CD4-positive, alpha-beta T cell (primary cell): ENCODE results near the gene METTL4. TPM values are rescaled to one million over a fixed set of nuclear protein-coding genes. Genes with fewer than 3 reads are reported as not detected.

Experiments used
- ATAC-seq: fragments of 200-7000 bp; cut with Tn5 transposase; one replicate; pipeline ENCODE4 v1.10.0; 2022; ENCODE audit warnings: mild to moderate bottlenecking; ENCODE audit not compliant: poor library complexity
- CTCF ChIA-PET: fragments of 350-600 bp; sonication (Branson Sonifier 250); formaldehyde crosslinking; loops from one replicate; lab custom pipeline; 2021; ENCODE audit warnings: antibody characterized with exemption, inconsistent platforms; lab: Charles Lee
- POLR2A ChIA-PET: fragments of 350-600 bp; sonication (Branson Sonifier 250); formaldehyde crosslinking; loops from one replicate; lab custom pipeline; 2021; ENCODE audit warnings: antibody characterized with exemption, inconsistent platforms; lab: Charles Lee
- DNase-seq, 14 experiments: peaks; one replicate each; pipeline ENCODE4 v3.0.0-alpha.2; 2013 to 2020; ENCODE audit warnings: mixed read lengths in 2 of 14
- H3K27ac ChIP-seq, 2 donors: one replicate each; pipeline versions ENCODE4 v1.5.1 to v1.7.0; 2013; ENCODE audit warnings: low read length in 2 of 2, low read depth in 1 of 2, mild to moderate bottlenecking in 1 of 2
- H3K27me3 ChIP-seq, 2 experiments: 1 replicate in 1 of 2; 2 replicates in 1 of 2; pipeline versions ENCODE4 v1.6.1 to v1.7.0; 2013; ENCODE audit warnings: low read length in 2 of 2, control low read depth in 1 of 2, mild to moderate bottlenecking in 1 of 2, moderate library complexity in 1 of 2; ENCODE audit not compliant: insufficient read depth in 2 of 2, control insufficient read depth in 1 of 2
- H3K36me3 ChIP-seq: one replicate; pipeline ENCODE4 v1.6.1; 2013; ENCODE audit warnings: low read length, control low read depth; ENCODE audit not compliant: insufficient read depth
- H3K4me1 ChIP-seq: one replicate; pipeline ENCODE4 v1.6.1; 2013; ENCODE audit warnings: low read length, control low read depth; ENCODE audit not compliant: insufficient read depth
- H3K4me3 ChIP-seq: one replicate; pipeline ENCODE4 v1.5.1; 2013; ENCODE audit warnings: mild to moderate bottlenecking, low read length, moderate library complexity
- H3K9me3 ChIP-seq, 2 experiments: 1 replicate in 1 of 2; 2 replicates in 1 of 2; pipeline versions ENCODE4 v1.6.1 to v1.7.0; 2013; ENCODE audit warnings: low read length in 2 of 2, mild to moderate bottlenecking in 2 of 2, control low read depth in 1 of 2, moderate library complexity in 1 of 2; ENCODE audit not compliant: control insufficient read depth in 1 of 2, insufficient read depth in 1 of 2
- H3K27ac Mint-ChIP-seq: one replicate; pipeline ENCODE4 v1.8.0; 2020; ENCODE audit warnings: mixed read lengths
- H3K27me3 Mint-ChIP-seq: one replicate; pipeline ENCODE4 v1.8.0; 2021; ENCODE audit warnings: mixed read lengths
- H3K36me3 Mint-ChIP-seq: one replicate; pipeline ENCODE4 v1.8.0; 2021; ENCODE audit warnings: low read depth, mixed read lengths
- H3K4me1 Mint-ChIP-seq: one replicate; pipeline ENCODE4 v1.8.0; 2021; ENCODE audit warnings: low read depth, mixed read lengths
- H3K4me3 Mint-ChIP-seq: one replicate; pipeline ENCODE4 v1.8.0; 2020; ENCODE audit warnings: mild to moderate bottlenecking, mixed read lengths
- H3K9me3 Mint-ChIP-seq: one replicate; pipeline ENCODE4 v1.8.0; 2020; ENCODE audit warnings: mixed read lengths
- intact Hi-C, 2 experiments: fragments of 100-400 bp; cut with DNase I in 1 of 2; cut with micrococcal nuclease in 1 of 2; formaldehyde crosslinking; loops; one replicate each; pipeline versions ENCODE4 v1.15.1 to v1.9.0; 2023 to 2025; cut with DNase I, micrococcal nuclease
- total RNA-seq, 174 experiments: library from RNA in 2 of 174; stranded (reverse) in 2 of 174; gene quantifications; one replicate each; pipeline ENCODE4 v1.2.3 and lab custom pipeline; 2021 to 2026
- TF ChIP-seq, protein P1 (sequence below): fragments of 200-600 bp; IDR thresholded peaks from one replicate; pipeline ENCODE4 v1.8.0; 2022; ENCODE audit warnings: antibody characterized with exemption, mild to moderate bottlenecking

The METTL4 gene
- total RNA-seq, 2 experiments from 2014 or later: 6.5 to 10.4 TPM

DNA sequence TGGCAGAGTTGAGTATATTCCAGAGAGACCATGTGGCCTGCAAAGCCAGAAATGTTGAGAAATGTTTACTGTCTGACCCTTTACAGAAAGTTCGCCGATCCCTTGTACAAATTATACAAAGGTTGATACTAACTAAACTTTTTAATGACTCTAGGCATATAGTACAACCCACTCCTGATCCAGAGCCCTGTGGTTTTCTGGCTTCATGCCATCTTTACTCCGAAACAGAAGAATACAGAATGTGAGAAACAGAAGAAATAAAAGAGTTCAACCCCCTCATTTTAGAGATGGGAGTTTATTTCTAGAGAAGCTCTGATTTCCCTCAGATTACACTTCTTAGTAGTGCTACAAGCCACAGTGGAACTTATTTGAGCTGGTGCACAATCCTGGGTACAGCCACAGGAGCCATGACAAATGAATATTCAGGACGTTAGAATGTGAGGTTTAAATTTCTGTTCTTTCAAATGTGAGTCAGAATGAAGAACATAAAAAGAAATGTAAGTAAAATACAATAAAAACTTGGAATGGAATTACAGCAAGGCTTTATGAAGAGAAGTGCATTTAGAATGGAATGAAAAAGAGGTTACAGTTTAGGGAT lies 46.2 kb upstream of the METTL4 start:
- DNase-seq (no peak), ATAC-seq (no peak)
- H3K27ac Mint-ChIP-seq: no peak overlapping the region
- ChIA-PET POLR2A (interaction anchor here (1.1 to 1.5 kb wide), 2 partner anchors 19 to 38 kb away, joined by 3 to 5 read pairs; partner anchors contain the start of gene SMCHD1), CTCF (no interaction called here)
- H3K27me3 Mint-ChIP-seq: no peaks in the 10 kb centered on the region
- Histone ChIP-seq H3K27me3 (no peaks in the 10 kb centered on the region), H3K36me3 (no peaks in the 10 kb centered on the region), H3K9me3 (peaks cover 0 to 6% of the 10 kb centered on the region in 2 experiments), H3K4me1 (no peaks in the 10 kb centered on the region), H3K4me3 (no peak overlapping the region), H3K27ac (no peak overlapping the region)
- no peak overlapping the region for H3K4me3 Mint-ChIP-seq
- intact Hi-C loops: no loop called here
- peaks cover 5% of the 10 kb centered on the region for H3K4me1 Mint-ChIP-seq
- H3K36me3 Mint-ChIP-seq: peaks cover 17% of the 10 kb centered on the region
- TF ChIP-seq, protein P1, sequence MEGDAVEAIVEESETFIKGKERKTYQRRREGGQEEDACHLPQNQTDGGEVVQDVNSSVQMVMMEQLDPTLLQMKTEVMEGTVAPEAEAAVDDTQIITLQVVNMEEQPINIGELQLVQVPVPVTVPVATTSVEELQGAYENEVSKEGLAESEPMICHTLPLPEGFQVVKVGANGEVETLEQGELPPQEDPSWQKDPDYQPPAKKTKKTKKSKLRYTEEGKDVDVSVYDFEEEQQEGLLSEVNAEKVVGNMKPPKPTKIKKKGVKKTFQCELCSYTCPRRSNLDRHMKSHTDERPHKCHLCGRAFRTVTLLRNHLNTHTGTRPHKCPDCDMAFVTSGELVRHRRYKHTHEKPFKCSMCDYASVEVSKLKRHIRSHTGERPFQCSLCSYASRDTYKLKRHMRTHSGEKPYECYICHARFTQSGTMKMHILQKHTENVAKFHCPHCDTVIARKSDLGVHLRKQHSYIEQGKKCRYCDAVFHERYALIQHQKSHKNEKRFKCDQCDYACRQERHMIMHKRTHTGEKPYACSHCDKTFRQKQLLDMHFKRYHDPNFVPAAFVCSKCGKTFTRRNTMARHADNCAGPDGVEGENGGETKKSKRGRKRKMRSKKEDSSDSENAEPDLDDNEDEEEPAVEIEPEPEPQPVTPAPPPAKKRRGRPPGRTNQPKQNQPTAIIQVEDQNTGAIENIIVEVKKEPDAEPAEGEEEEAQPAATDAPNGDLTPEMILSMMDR: no peak
- H3K9me3 Mint-ChIP-seq: no peaks in the 10 kb centered on the region

DNA sequence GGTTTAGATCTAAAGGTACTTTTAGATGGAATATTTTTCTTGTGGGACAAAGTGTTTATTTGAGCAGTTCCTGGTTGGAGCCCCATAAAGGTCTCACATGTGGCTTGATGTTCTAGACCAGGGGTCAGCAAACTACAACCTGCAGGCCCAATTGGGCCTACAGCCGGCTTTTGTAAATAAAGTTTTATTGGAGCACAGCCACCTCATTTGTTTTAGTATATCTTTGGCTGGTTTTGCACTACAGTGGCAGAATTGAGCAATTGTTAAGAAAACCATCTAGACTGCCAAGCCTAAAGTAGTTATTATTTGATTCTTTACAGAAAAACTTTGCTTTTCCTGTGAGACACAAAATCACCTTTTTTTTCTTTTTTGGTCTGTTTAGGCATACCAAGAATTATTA lies 41.7 kb upstream of the METTL4 start:
- Mint-ChIP-seq H3K9me3 (no peaks in the 10 kb centered on the region), H3K4me3 (no peak overlapping the region), H3K27ac (no peak overlapping the region), H3K36me3 (peaks cover 17% of the 10 kb centered on the region), H3K27me3 (no peaks in the 10 kb centered on the region), H3K4me1 (peaks cover 19% of the 10 kb centered on the region)
- DNase-seq (no peak), ATAC-seq (no peak)
- peaks cover 0 to 6% of the 10 kb centered on the region in 2 experiments for H3K9me3 ChIP-seq
- H3K4me1 ChIP-seq: no peaks in the 10 kb centered on the region
- no peaks in the 10 kb centered on the region for H3K27me3 ChIP-seq
- CTCF ChIA-PET: no interaction called here
- no peak overlapping the region for H3K27ac ChIP-seq
- H3K4me3 ChIP-seq: no peak overlapping the region
- intact Hi-C loops: no loop called here
- TF ChIP-seq, protein P1: no peak
- no peaks in the 10 kb centered on the region for H3K36me3 ChIP-seq
- POLR2A ChIA-PET: interaction anchor here (1.8 to 12.3 kb wide), 2 partner anchors 24 to 43 kb away, joined by 8 to 250 read pairs; partner anchors contain the start of gene SMCHD1

DNA sequence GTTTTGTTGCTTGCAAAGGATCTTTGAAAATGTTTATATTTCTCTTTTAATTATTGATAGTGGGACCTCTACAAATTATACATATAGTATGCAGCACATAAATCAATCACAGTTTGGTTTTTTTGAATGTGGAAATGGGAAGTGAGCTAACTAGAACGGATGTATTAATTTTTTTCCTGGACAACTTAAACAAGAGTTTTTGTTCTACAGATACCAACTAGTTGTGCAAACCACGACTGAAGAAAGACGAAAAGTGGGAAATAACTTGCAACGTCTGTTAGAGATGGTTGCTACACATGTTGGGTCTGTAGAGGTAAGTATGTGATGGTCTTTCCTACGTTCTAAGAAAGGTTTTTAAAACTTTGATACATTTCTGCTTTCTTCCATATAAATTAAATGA lies 39.2 kb upstream of the METTL4 start:
- intact Hi-C loops: loop anchor here in 1 of 2 experiments (1.0 kb wide), 1 partner anchor 12 kb away; no protein-coding TSS in a partner anchor
- Histone ChIP-seq H3K27ac (no peak overlapping the region), H3K27me3 (no peaks in the 10 kb centered on the region), H3K4me3 (no peak overlapping the region), H3K4me1 (no peaks in the 10 kb centered on the region), H3K36me3 (no peaks in the 10 kb centered on the region), H3K9me3 (peaks cover 0 to 6% of the 10 kb centered on the region in 2 experiments)
- Mint-ChIP-seq H3K36me3 (peaks cover 17% of the 10 kb centered on the region), H3K27ac (no peak overlapping the region), H3K27me3 (no peaks in the 10 kb centered on the region), H3K4me3 (no peak overlapping the region), H3K4me1 (peaks cover 35% of the 10 kb centered on the region), H3K9me3 (no peaks in the 10 kb centered on the region)
- POLR2A ChIA-PET: interaction anchor here (12.3 kb wide), 1 partner anchor 27 kb away, joined by 250 read pairs; no protein-coding TSS in a partner anchor
- TF ChIP-seq, protein P1: no peak
- CTCF ChIA-PET: interaction anchor here (0.5 kb wide), 1 partner anchor 44 kb away, joined by 3 read pairs; no protein-coding TSS in a partner anchor
- DNase-seq: no peak
- ATAC-seq: no peak
